PC-9 (cell line): ENCODE measurements around the gene SRGAP1.

Experiments used
- EZH2 ChIP-seq: fragments of 200-600 bp; sonication (generic); IDR thresholded peaks from 2 replicates; pipeline ENCODE4 v1.8.0; 2017; ENCODE audit warnings: antibody characterized with exemption, low read depth
- TF ChIP-seq, protein P1 (sequence below): fragments of 200-600 bp; sonication (generic); conservative IDR thresholded peaks from 2 replicates; pipeline ENCODE4 v1.6.1; 2017; ENCODE audit warnings: mixed run types, antibody characterized with exemption, mild to moderate bottlenecking, moderate library complexity

DNA sequence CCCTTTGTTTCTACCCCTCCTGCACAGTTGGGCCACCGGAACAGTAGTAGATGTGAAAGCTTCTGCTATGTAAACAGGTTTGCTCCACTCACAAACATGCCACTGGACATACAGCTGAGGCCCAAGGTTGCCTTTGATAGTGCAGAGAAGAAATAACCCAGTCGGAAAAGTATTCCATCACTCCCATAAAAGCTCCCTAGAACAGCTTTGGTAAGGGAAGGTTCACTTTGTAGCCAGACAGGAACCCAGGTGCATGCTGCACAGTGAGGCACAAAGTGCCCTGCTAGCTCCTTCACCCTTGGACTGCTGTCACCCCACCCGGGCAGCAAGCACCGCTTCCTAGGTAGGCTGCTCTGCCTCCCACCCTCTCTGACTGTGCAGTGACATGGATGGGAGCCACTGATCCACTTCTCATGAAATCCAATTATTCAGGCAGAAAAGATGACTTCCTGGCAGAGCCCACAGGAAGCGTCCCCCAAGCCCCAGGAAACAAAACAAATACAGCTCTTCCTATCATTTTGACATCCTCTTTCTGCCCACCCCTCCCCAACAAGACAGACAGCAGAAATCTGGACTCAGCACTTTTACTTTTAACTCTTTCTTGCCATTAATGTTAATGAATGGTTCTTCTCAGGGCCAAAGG, 100.2 kb downstream of the SRGAP1 start:
- TF ChIP-seq, protein P1, sequence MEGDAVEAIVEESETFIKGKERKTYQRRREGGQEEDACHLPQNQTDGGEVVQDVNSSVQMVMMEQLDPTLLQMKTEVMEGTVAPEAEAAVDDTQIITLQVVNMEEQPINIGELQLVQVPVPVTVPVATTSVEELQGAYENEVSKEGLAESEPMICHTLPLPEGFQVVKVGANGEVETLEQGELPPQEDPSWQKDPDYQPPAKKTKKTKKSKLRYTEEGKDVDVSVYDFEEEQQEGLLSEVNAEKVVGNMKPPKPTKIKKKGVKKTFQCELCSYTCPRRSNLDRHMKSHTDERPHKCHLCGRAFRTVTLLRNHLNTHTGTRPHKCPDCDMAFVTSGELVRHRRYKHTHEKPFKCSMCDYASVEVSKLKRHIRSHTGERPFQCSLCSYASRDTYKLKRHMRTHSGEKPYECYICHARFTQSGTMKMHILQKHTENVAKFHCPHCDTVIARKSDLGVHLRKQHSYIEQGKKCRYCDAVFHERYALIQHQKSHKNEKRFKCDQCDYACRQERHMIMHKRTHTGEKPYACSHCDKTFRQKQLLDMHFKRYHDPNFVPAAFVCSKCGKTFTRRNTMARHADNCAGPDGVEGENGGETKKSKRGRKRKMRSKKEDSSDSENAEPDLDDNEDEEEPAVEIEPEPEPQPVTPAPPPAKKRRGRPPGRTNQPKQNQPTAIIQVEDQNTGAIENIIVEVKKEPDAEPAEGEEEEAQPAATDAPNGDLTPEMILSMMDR, result no peak
- no peak for TF ChIP-seq EZH2
